Esophagus squamous epithelium (tissue), 4 donors: ENCODE results near the gene FLT3LG.

Experiments
- CTCF ChIP-seq, 6 experiments: fragments of 450-650 bp in 4 of 6; fragments of 200-600 bp in 2 of 6; sonication (generic) in 2 of 6; IDR thresholded peaks; one replicate each; pipeline ENCODE4 v1.5.1; 2016 to 2019; ENCODE audit warnings: antibody characterized with exemption in 6 of 6, mild to moderate bottlenecking in 4 of 6, moderate library complexity in 4 of 6
- POLR2A ChIP-seq, 4 donors: fragments of 450-650 bp; IDR thresholded peaks; one replicate each; pipeline ENCODE4 v1.6.1; 2017; ENCODE audit warnings: antibody characterized with exemption in 4 of 4, mild to moderate bottlenecking in 4 of 4, moderate library complexity in 3 of 4

GRCh38 chr19:49436381-49437017 is 37.5 kb upstream of the FLT3LG start:
- TF ChIP-seq POLR2A (IDR thresholded peaks at IDR 0.05) (no peak), CTCF (IDR thresholded peaks at IDR 0.05) (no peak)
